Measurements from ENCODE around the gene PCDH9.

The PCDH9 gene

DNA sequence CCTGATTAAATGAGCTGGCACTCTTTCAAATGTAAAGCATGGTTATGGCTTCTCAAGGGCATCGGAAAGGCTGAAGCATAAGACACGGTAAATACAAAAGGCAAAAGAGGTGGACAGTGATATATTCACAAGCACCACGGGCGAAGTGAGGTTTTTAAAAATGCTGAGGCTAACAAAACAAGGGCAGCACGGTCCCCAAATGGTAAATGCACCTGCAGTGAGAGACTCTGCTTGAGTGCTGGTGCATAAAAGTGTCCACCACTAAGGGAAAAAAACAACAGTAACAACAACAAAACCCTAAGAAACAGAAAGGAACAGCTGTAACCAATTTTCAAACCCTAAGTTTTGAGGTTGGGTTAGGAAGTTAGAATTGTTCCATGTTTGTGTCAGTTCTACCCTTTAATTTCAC lies 234.9 kb downstream of the PCDH9 start:
- Histone ChIP-seq H3K4me3 (replicated peaks; ENCODE audit: insufficient read depth, low read length) (no peak overlapping the region), H3K27me3 (ENCODE audit: insufficient read depth, poor library complexity, severe bottlenecking) (no peaks in the 10 kb centered on the region), H3K27ac (replicated peaks) (no peak overlapping the region)
- no peak for DNase-seq (ENCODE audit: low read depth in 1 of 2, low spot score in 1 of 2)
- TF ChIP-seq, protein P1, sequence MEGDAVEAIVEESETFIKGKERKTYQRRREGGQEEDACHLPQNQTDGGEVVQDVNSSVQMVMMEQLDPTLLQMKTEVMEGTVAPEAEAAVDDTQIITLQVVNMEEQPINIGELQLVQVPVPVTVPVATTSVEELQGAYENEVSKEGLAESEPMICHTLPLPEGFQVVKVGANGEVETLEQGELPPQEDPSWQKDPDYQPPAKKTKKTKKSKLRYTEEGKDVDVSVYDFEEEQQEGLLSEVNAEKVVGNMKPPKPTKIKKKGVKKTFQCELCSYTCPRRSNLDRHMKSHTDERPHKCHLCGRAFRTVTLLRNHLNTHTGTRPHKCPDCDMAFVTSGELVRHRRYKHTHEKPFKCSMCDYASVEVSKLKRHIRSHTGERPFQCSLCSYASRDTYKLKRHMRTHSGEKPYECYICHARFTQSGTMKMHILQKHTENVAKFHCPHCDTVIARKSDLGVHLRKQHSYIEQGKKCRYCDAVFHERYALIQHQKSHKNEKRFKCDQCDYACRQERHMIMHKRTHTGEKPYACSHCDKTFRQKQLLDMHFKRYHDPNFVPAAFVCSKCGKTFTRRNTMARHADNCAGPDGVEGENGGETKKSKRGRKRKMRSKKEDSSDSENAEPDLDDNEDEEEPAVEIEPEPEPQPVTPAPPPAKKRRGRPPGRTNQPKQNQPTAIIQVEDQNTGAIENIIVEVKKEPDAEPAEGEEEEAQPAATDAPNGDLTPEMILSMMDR (IDR thresholded peaks at IDR 0.05; ENCODE audit: insufficient read depth, low read length): no peak

DNA sequence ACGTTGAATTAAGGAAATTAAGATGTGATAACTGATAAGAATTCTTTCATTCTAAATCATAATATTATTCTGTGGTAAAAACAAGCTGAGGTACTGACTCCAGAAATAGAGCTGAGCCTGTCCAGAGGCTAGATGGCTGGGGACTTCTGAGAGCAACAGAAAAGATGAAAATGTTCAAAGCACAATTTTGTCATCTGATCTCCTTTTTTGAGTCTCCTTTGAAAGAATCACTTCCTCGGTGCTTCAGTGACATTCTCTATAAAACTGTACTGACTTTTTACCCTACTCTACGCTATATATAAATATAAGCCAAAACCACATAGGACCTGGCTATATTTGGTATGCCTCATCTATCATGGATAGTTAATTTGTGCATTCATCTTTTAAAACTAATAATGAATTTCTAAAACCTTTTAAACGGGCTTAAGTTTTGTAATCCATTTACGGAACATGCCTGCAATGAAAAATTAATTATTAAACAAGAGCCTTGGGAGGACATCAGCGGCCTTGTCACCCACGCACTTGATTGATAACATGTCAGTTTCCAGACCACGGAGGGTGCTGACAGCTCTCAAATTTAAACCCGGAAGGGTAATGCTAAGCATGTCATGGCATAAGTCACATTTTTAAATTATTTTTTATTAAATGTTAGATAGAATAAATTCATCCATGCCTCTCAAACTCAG lies 235.5 kb downstream of the PCDH9 start:
- no peak overlapping the region for H3K4me3 ChIP-seq (replicated peaks; ENCODE audit: insufficient read depth, low read length)
- no peaks in the 10 kb centered on the region for H3K27me3 ChIP-seq (ENCODE audit: insufficient read depth, poor library complexity, severe bottlenecking)
- no peak overlapping the region for H3K27ac ChIP-seq (replicated peaks)
- TF ChIP-seq, protein P1 (IDR thresholded peaks at IDR 0.05; ENCODE audit: insufficient read depth, low read length): no peak
- no peak for TF ChIP-seq SPI1 (IDR thresholded peaks at IDR 0.05; ENCODE audit: borderline replicate concordance, low read depth)
- TF ChIP-seq GABPA (IDR thresholded peaks at IDR 0.05; ENCODE audit: low read depth): no peak
- TF ChIP-seq POLR2AphosphoS5 (IDR thresholded peaks at IDR 0.05; ENCODE audit: low read depth): no peak
- TF ChIP-seq, protein P2, sequence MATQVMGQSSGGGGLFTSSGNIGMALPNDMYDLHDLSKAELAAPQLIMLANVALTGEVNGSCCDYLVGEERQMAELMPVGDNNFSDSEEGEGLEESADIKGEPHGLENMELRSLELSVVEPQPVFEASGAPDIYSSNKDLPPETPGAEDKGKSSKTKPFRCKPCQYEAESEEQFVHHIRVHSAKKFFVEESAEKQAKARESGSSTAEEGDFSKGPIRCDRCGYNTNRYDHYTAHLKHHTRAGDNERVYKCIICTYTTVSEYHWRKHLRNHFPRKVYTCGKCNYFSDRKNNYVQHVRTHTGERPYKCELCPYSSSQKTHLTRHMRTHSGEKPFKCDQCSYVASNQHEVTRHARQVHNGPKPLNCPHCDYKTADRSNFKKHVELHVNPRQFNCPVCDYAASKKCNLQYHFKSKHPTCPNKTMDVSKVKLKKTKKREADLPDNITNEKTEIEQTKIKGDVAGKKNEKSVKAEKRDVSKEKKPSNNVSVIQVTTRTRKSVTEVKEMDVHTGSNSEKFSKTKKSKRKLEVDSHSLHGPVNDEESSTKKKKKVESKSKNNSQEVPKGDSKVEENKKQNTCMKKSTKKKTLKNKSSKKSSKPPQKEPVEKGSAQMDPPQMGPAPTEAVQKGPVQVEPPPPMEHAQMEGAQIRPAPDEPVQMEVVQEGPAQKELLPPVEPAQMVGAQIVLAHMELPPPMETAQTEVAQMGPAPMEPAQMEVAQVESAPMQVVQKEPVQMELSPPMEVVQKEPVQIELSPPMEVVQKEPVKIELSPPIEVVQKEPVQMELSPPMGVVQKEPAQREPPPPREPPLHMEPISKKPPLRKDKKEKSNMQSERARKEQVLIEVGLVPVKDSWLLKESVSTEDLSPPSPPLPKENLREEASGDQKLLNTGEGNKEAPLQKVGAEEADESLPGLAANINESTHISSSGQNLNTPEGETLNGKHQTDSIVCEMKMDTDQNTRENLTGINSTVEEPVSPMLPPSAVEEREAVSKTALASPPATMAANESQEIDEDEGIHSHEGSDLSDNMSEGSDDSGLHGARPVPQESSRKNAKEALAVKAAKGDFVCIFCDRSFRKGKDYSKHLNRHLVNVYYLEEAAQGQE (IDR thresholded peaks at IDR 0.05; ENCODE audit: insufficient replicate concordance, low read depth): no peak
- no peak for DNase-seq (ENCODE audit: low read depth in 1 of 2, low spot score in 1 of 2)

DNA sequence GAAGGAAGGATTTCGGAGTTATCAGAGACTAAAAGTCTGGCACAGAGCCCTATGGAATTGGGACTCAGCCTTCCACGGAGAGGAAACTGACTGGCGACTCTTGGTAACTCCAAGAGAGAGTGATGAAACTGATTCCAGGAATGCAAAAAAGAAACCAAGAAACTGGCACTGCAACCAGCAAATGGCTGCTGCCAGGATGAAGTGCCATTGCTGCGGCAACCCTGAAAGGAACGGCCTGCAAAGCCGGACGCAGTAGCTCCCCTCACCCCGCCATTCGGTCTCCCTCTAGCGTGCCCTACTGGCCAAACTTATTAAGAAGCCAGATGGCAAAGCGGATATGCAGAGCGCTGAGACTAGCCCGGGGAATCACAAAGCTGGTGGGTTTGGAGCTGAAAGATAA lies 236.0 kb downstream of the PCDH9 start:
- TF ChIP-seq, protein P1 (IDR thresholded peaks at IDR 0.05; ENCODE audit: insufficient read depth, low read length): no peak
- TF ChIP-seq GABPA (IDR thresholded peaks at IDR 0.05; ENCODE audit: low read depth) (no peak), POLR2AphosphoS5 (IDR thresholded peaks at IDR 0.05; ENCODE audit: low read depth) (no peak), SPI1 (IDR thresholded peaks at IDR 0.05; ENCODE audit: borderline replicate concordance, low read depth) (no peak)
- TF ChIP-seq, protein P2 (IDR thresholded peaks at IDR 0.05; ENCODE audit: insufficient replicate concordance, low read depth): no peak
- Histone ChIP-seq H3K27me3 (ENCODE audit: insufficient read depth, poor library complexity, severe bottlenecking) (no peaks in the 10 kb centered on the region), H3K4me3 (replicated peaks; ENCODE audit: insufficient read depth, low read length) (no peak overlapping the region), H3K27ac (replicated peaks) (no peak overlapping the region)
- no peak for DNase-seq (ENCODE audit: low read depth in 1 of 2, low spot score in 1 of 2)

DNA sequence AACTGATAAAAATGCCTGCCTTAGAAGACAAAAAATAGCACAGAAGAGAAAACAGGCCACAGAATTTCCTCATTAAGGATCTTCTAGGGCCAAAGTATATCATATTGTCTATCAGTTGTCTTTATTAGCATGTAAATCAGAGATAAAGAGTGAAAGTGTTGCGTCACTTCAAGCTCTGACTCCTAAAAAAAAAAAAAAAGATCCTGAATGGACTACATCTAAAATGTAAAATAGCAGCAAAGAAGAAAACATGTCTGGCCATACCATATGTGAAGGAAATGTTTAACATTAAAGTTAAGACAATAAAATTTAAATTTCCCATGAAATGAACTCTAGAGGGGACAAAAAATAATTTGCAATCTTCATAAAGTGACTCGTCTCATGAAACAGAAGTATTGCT lies 237.4 kb downstream of the PCDH9 start:
- H3K27ac ChIP-seq (replicated peaks): no peak overlapping the region
- H3K27me3 ChIP-seq (ENCODE audit: insufficient read depth, poor library complexity, severe bottlenecking): no peaks in the 10 kb centered on the region
- no peak for DNase-seq (ENCODE audit: low read depth in 1 of 2, low spot score in 1 of 2)
- no peak for TF ChIP-seq POLR2AphosphoS5 (IDR thresholded peaks at IDR 0.05; ENCODE audit: low read depth)
- no peak for TF ChIP-seq SPI1 (IDR thresholded peaks at IDR 0.05; ENCODE audit: borderline replicate concordance, low read depth)
- no peak for TF ChIP-seq GABPA (IDR thresholded peaks at IDR 0.05; ENCODE audit: low read depth)
- TF ChIP-seq, protein P1 (IDR thresholded peaks at IDR 0.05; ENCODE audit: insufficient read depth, low read length): no peak
- TF ChIP-seq, protein P2 (IDR thresholded peaks at IDR 0.05; ENCODE audit: insufficient replicate concordance, low read depth): no peak
- no peak overlapping the region for H3K4me3 ChIP-seq (replicated peaks; ENCODE audit: insufficient read depth, low read length)
